Measurements from ENCODE around the gene MYO6.

MYO6 gene

GRCh38 chr6:75947935-75948334, 198.9 kb downstream of the MYO6 start:
- no peak for DNase-seq (ENCODE audit: low read depth)

DNA sequence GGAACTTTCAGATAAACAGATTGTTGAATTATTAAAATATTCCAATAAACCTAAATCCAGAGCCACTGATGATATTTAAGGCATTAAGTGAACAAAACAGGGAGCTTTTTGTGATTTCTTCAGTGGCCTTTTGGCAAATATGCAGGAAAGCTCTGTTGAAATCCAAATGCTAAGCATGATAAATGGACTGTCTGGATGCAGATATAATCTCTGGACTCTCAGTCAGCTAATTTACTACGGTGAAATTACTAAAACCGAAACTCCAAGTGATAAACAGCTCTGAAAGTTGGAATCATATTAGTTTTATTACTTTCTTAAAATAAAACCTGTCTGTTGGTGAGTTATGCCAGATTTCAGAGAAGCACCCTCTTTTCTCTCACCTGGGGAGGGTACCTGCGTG, 203.1 kb downstream of the MYO6 start:
- no peak for DNase-seq (ENCODE audit: low read depth)

GRCh38 chr6:75963569-75963968, 214.5 kb downstream of the MYO6 start:
- no peak for DNase-seq (ENCODE audit: low read depth)

DNA sequence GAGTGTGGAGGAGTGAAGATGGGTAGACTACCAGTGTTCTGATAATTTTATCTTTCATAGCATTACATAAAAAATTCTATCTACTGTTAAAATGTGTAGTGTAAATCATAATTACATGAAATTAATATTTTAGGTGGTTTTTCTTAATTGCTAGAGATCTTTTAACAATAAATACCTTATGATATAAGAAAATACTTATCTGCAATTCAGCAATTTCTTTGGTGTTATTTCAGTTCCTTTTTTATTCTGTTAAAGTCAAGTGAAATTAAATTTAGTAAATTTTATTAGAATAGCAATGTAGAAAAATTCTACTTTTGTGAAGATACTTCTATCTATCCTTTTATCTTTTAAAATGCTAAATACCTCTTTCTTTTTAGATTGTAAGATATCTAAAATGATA, 219.1 kb downstream of the MYO6 start:
- DNase-seq (ENCODE audit: low read depth): no peak
